Gastroesophageal sphincter (tissue), 4 donors: Measurements from ENCODE around the gene PIP5KL1. TPM values are rescaled to one million over a fixed set of nuclear protein-coding genes. Genes with fewer than 3 reads are reported as not detected.
"Not testable (repeated sequence)": the region's sequence is repeated elsewhere in the genome, so short reads cannot be mapped to it uniquely, and the experiment has no call there.

ENCODE experiments used
- ATAC-seq: fragments of 150-250 bp; one replicate; pipeline ENCODE4 v1.9.1; 2016; ENCODE audit warnings: mild to moderate bottlenecking, moderate library complexity
- H3K27ac ChIP-seq, 4 donors: fragments of 200-600 bp; sonication (generic) in 3 of 4; 1 replicate in 3 of 4; 2 replicates in 1 of 4; pipeline ENCODE4 v1.5.1; 2016 to 2019
- H3K27me3 ChIP-seq: fragments of 200-600 bp; sonication (generic); one replicate; pipeline ENCODE4 v1.5.1; 2019
- H3K36me3 ChIP-seq, 2 donors: fragments of 200-600 bp; sonication (generic); one replicate each; pipeline ENCODE4 v1.5.1; 2019; ENCODE audit warnings: control low read depth in 1 of 2
- H3K4me1 ChIP-seq, 3 donors: fragments of 200-600 bp; sonication (generic); 1 replicate in 2 of 3; 2 replicates in 1 of 3; pipeline ENCODE4 v1.5.1; 2016 to 2019; ENCODE audit warnings: control low read depth in 2 of 3
- H3K4me3 ChIP-seq, 2 donors: fragments of 200-600 bp; sonication (generic); one replicate each; pipeline ENCODE4 v1.5.1; 2019; ENCODE audit warnings: mild to moderate bottlenecking in 1 of 2, moderate library complexity in 1 of 2
- H3K9me3 ChIP-seq, 3 donors: fragments of 200-600 bp; sonication (generic); one replicate each; pipeline ENCODE4 v1.5.1; 2017 to 2019; ENCODE audit warnings: control low read depth in 2 of 3
- CTCF ChIP-seq, 4 experiments: fragments of 200-600 bp in 2 of 4; fragments of 450-650 bp in 2 of 4; sonication (generic) in 1 of 4; IDR thresholded peaks; one replicate each; pipeline ENCODE4 v1.5.1; 2017 to 2019; ENCODE audit warnings: antibody characterized with exemption in 4 of 4, mild to moderate bottlenecking in 2 of 4, moderate library complexity in 2 of 4
- EP300 ChIP-seq: sonication (generic); formaldehyde crosslinking; IDR thresholded peaks from one replicate; pipeline ENCODE4 v1.6.1; 2017; ENCODE audit warnings: antibody characterized with exemption, mild to moderate bottlenecking
- POLR2A ChIP-seq, 2 donors: fragments of 450-650 bp; IDR thresholded peaks; one replicate each; pipeline ENCODE4 v1.6.1; 2017; ENCODE audit warnings: antibody characterized with exemption in 2 of 2, mild to moderate bottlenecking in 2 of 2, moderate library complexity in 1 of 2
- POLR2AphosphoS5 ChIP-seq: sonication (generic); formaldehyde crosslinking; IDR thresholded peaks from one replicate; pipeline ENCODE4 v1.6.1; 2017; ENCODE audit warnings: antibody characterized with exemption
- WGBS, 2 donors: methylation state at CpG; one replicate each; pipeline ENCODE4 v1.1.5; 2018; ENCODE audit warnings: low coverage in 1 of 2; 5-methylcytosine and 5-hydroxymethylcytosine counted together
- total RNA-seq, 4 donors: library from RNA; depleted of rRNA; stranded (reverse); fragments of >200 nt; gene quantifications; one replicate each; pipeline ENCODE4 v1.1.0, GENCODE V29; 2016

PIP5KL1 gene
- total RNA-seq, 4 donors from 2014 or later, result 0.66 to 3.4 (median 3.1) TPM; not detected in 1

GRCh38 chr9:127885508-127886281 is 44.9 kb downstream of the PIP5KL1 start:
- ATAC-seq, result no peak
- Histone ChIP-seq H3K4me1 (peaks cover 0 to 30% (median 0%) of the 10 kb centered on the region in 3 donors), H3K36me3 (peaks cover 0 to 76% of the 10 kb centered on the region in 2 donors), H3K27me3 (no peaks in the 10 kb centered on the region), H3K27ac (peak overlapping the region in 3 of 4 donors; percentile 2 to 30 (median 3)), H3K9me3 (no peaks in the 10 kb centered on the region), H3K4me3 (no peak overlapping the region)
- WGBS, 2 donors, result 53 to 90% methylated on average over 2 to 3 of the region's 13 CpGs
- TF ChIP-seq EP300 (no peak), POLR2AphosphoS5 (no peak), POLR2A (IDR thresholded peaks at IDR 0.05) (no peak), CTCF (IDR thresholded peaks at IDR 0.05) (no peak)

- ATAC-seq, result no peak
- Histone ChIP-seq H3K4me1 (peaks cover 0 to 30% (median 0%) of the 10 kb centered on the region in 3 donors), H3K27ac (peak overlapping the region in 3 of 4 donors; percentile 2 to 30 (median 3)), H3K9me3 (no peaks in the 10 kb centered on the region), H3K4me3 (no peak overlapping the region), H3K27me3 (no peaks in the 10 kb centered on the region), H3K36me3 (peaks cover 0 to 69% of the 10 kb centered on the region in 2 donors)
- WGBS, 2 donors, result no CpG with 5 or more reads among the region's 15 CpGs
- TF ChIP-seq POLR2A (IDR thresholded peaks at IDR 0.05) (no peak), POLR2AphosphoS5 (no peak), EP300 (no peak), CTCF (IDR thresholded peaks at IDR 0.05) (no peak)
These were observed 45.5 kb downstream of the PIP5KL1 start for GRCh38 chr9:127884976-127885490.

GRCh38 chr9:127884427-127884911 is 46.1 kb downstream of the PIP5KL1 start:
- Histone ChIP-seq H3K27ac (peak overlapping the region in 3 of 4 donors; percentile 3 to 30 (median 26)), H3K4me3 (no peak overlapping the region), H3K27me3 (no peaks in the 10 kb centered on the region), H3K36me3 (peaks cover 0 to 64% of the 10 kb centered on the region in 2 donors), H3K9me3 (no peaks in the 10 kb centered on the region), H3K4me1 (peaks cover 0 to 30% (median 0%) of the 10 kb centered on the region in 3 donors)
- TF ChIP-seq POLR2AphosphoS5 (no peak), EP300 (no peak), POLR2A (IDR thresholded peaks at IDR 0.05) (no peak), CTCF (IDR thresholded peaks at IDR 0.05) (no peak)
- no peak for ATAC-seq
- 63 to 64% methylated on average over 5 to 6 of the region's 11 CpGs for WGBS, 2 donors

GRCh38 chr9:127883959-127884358 is 46.6 kb downstream of the PIP5KL1 start:
- Histone ChIP-seq H3K4me1 (peaks cover 0 to 30% (median 0%) of the 10 kb centered on the region in 3 donors), H3K9me3 (no peaks in the 10 kb centered on the region), H3K27me3 (no peaks in the 10 kb centered on the region), H3K4me3 (no peak overlapping the region), H3K27ac (peak overlapping the region in 1 of 4 donors; percentile 26), H3K36me3 (peaks cover 0 to 58% of the 10 kb centered on the region in 2 donors)
- no peak for TF ChIP-seq CTCF (IDR thresholded peaks at IDR 0.05)
- no peak for ATAC-seq
- 82 to 92% methylated on average over 2 to 6 of the region's 7 CpGs for WGBS, 2 donors

- H3K36me3 ChIP-seq, result peaks cover 0 to 36% of the 10 kb centered on the region in 2 donors
- peaks cover 0 to 50% (median 11%) of the 10 kb centered on the region in 3 donors for H3K4me1 ChIP-seq
- not testable (repeated sequence) for H3K27ac ChIP-seq, H3K9me3 ChIP-seq, H3K4me3 ChIP-seq, ATAC-seq, H3K27me3 ChIP-seq
- WGBS, 2 donors, result 84 to 90% methylated on average over 2 to 3 of the region's 3 CpGs
These were observed 48.9 kb downstream of the PIP5KL1 start for GRCh38 chr9:127881715-127882114.
